Hepatocyte (in vitro differentiated cells): ENCODE results near the gene RPL7A. TPM values are rescaled to one million over a fixed set of nuclear protein-coding genes. Genes with fewer than 3 reads are reported as not detected.
"Not testable (repeated sequence)": the region's sequence is repeated elsewhere in the genome, so short reads cannot be mapped to it uniquely, and the experiment has no call there.

Source experiments
- DNase-seq: peaks from one replicate; pipeline ENCODE4 v3.0.0-alpha.2; 2016; ENCODE audit warnings: low spot score
- H2AFZ ChIP-seq: fragments of 200-600 bp; sonication (generic); 2 replicates; pipeline ENCODE4 v1.6.0; 2016; ENCODE audit warnings: antibody characterized with exemption, mild to moderate bottlenecking
- H3K27ac ChIP-seq: fragments of 200-600 bp; sonication (generic); 2 replicates; pipeline ENCODE4 v1.5.1; 2016; ENCODE audit warnings: mild to moderate bottlenecking
- H3K27me3 ChIP-seq: fragments of 200-600 bp; sonication (generic); 2 replicates; pipeline ENCODE4 v1.6.1; 2016
- H3K36me3 ChIP-seq: fragments of 200-600 bp; sonication (generic); replicated peaks from 2 replicates; pipeline ENCODE4 v1.5.1; 2016; ENCODE audit warnings: low read depth; ENCODE audit not compliant: insufficient read depth
- H3K4me1 ChIP-seq: fragments of 200-600 bp; sonication (generic); 2 replicates; pipeline ENCODE4 v1.5.1; 2016; ENCODE audit warnings: mild to moderate bottlenecking, moderate library complexity; ENCODE audit not compliant: insufficient read depth
- H3K4me2 ChIP-seq: fragments of 200-600 bp; sonication (generic); 2 replicates; pipeline ENCODE4 v1.6.0; 2016
- H3K4me3 ChIP-seq: fragments of 200-600 bp; sonication (generic); 2 replicates; pipeline ENCODE4 v1.5.1; 2016; ENCODE audit warnings: mild to moderate bottlenecking
- H3K79me2 ChIP-seq: fragments of 200-600 bp; sonication (generic); 2 replicates; pipeline ENCODE4 v1.6.0; 2017; ENCODE audit warnings: mild to moderate bottlenecking
- H3K9me2 ChIP-seq: fragments of 200-600 bp; sonication (generic); replicated peaks from 2 replicates; pipeline ENCODE4 v1.6.0; 2017; ENCODE audit warnings: mild to moderate bottlenecking; ENCODE audit not compliant: insufficient read depth
- H3K9me3 ChIP-seq: fragments of 200-600 bp; sonication (generic); 2 replicates; pipeline ENCODE4 v1.5.1; 2016; ENCODE audit warnings: low read depth, mild to moderate bottlenecking
- H4K20me1 ChIP-seq: fragments of 200-600 bp; sonication (generic); 2 replicates; pipeline ENCODE4 v1.6.0; 2016; ENCODE audit warnings: mild to moderate bottlenecking; ENCODE audit not compliant: insufficient read depth, poor library complexity, severe bottlenecking
- EZH2 ChIP-seq: fragments of 200-600 bp; sonication (generic); IDR thresholded peaks from 2 replicates; pipeline ENCODE4 v1.6.1; 2016; ENCODE audit warnings: antibody characterized with exemption, mild to moderate bottlenecking, borderline replicate concordance
- EZH2phosphoT487 ChIP-seq: fragments of 200-600 bp; sonication (generic); IDR thresholded peaks from one replicate; pipeline ENCODE4 v1.6.1; 2018; ENCODE audit warnings: antibody characterized with exemption, mild to moderate bottlenecking, low read depth, moderate library complexity; ENCODE audit not compliant: unreplicated experiment, severe bottlenecking
- WGBS: methylation state at CpG from one replicate; pipeline ENCODE4 v1.1.6; 2016; ENCODE audit warnings: low lambda C conversion rate; ENCODE audit errors: missing lambda C conversion rate; 5-methylcytosine and 5-hydroxymethylcytosine counted together
- polyA plus RNA-seq: library from polyadenylated mRNA; unstranded; fragments of >200 nt; fragmentation: Nextera tagmentation; extraction: Ambion mirVana; gene quantifications from 2 replicates; pipeline ENCODE4 v1.2.1, GENCODE V29; 2016
- total RNA-seq: library from RNA; depleted of rRNA; stranded (reverse); fragments of >200 nt; gene quantifications from 2 replicates; pipeline ENCODE4 v1.2.3, GENCODE V29; 2014
- TF ChIP-seq, protein P1 (sequence below): fragments of 200-600 bp; sonication (generic); IDR thresholded peaks from 2 replicates; pipeline ENCODE4 v1.5.1; 2016; ENCODE audit warnings: antibody characterized with exemption, mild to moderate bottlenecking; ENCODE audit not compliant: poor library complexity

Gene RPL7A
- total and polyA plus RNA-seq, 2 experiments from 2014 or later: 377 to 2,226 TPM

DNA sequence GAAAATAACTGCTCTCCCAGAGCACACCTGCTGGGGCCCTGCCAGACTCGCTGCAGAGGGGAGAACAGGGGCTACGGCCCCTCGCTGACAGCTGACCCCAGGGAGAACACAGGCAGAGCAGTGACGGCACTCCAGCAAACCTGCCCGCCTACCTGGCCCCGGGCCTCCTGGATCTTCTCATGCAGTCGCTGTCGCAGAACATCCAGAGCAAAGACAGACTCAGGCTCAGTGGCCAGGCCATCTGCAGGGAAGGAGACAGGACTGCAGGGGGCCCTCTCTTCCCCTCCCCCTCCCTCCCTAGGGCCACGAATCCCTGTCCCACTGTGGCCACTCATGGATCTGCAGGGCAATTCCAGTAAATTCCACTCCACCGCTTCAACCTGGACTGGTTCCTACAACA lies 14.5 kb upstream of the RPL7A start:
- no peak overlapping the region for H3K4me2 ChIP-seq
- peak overlapping the region; percentile 77 for H3K27ac ChIP-seq
- H4K20me1 ChIP-seq: no peaks in the 10 kb centered on the region
- WGBS: 95% methylated on average over 10 of the region's 10 CpGs
- H3K27me3 ChIP-seq: no peaks in the 10 kb centered on the region
- DNase-seq: no peak
- no peak overlapping the region for H3K4me3 ChIP-seq
- no peaks in the 10 kb centered on the region for H3K9me3 ChIP-seq
- peaks cover 28% of the 10 kb centered on the region for H3K79me2 ChIP-seq
- H3K4me1 ChIP-seq: peaks cover 9% of the 10 kb centered on the region
- no peak for TF ChIP-seq EZH2phosphoT487
- TF ChIP-seq, protein P1, sequence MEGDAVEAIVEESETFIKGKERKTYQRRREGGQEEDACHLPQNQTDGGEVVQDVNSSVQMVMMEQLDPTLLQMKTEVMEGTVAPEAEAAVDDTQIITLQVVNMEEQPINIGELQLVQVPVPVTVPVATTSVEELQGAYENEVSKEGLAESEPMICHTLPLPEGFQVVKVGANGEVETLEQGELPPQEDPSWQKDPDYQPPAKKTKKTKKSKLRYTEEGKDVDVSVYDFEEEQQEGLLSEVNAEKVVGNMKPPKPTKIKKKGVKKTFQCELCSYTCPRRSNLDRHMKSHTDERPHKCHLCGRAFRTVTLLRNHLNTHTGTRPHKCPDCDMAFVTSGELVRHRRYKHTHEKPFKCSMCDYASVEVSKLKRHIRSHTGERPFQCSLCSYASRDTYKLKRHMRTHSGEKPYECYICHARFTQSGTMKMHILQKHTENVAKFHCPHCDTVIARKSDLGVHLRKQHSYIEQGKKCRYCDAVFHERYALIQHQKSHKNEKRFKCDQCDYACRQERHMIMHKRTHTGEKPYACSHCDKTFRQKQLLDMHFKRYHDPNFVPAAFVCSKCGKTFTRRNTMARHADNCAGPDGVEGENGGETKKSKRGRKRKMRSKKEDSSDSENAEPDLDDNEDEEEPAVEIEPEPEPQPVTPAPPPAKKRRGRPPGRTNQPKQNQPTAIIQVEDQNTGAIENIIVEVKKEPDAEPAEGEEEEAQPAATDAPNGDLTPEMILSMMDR: no peak
- no peak for TF ChIP-seq EZH2
- H3K36me3 ChIP-seq: no peaks in the 10 kb centered on the region
- H2AFZ ChIP-seq: no peak overlapping the region
- H3K9me2 ChIP-seq: no peaks in the 10 kb centered on the region

GRCh38 chr9:133334161-133334560 lies 13.9 kb upstream of the RPL7A start:
- H3K4me3 ChIP-seq: no peak overlapping the region
- H3K9me2 ChIP-seq: no peaks in the 10 kb centered on the region
- no peaks in the 10 kb centered on the region for H3K9me3 ChIP-seq
- no peak overlapping the region for H2AFZ ChIP-seq
- TF ChIP-seq, protein P1: no peak
- no peak for TF ChIP-seq EZH2
- H3K27ac ChIP-seq: peak overlapping the region; percentile 84
- no peaks in the 10 kb centered on the region for H3K36me3 ChIP-seq
- H3K4me1 ChIP-seq: peaks cover 9% of the 10 kb centered on the region
- WGBS: 96% methylated on average over 6 of the region's 6 CpGs
- no peaks in the 10 kb centered on the region for H3K27me3 ChIP-seq
- H3K4me2 ChIP-seq: peak overlapping the region; percentile 90
- H4K20me1 ChIP-seq: no peaks in the 10 kb centered on the region
- peak; percentile 76 for DNase-seq
- H3K79me2 ChIP-seq: peaks cover 28% of the 10 kb centered on the region

DNA sequence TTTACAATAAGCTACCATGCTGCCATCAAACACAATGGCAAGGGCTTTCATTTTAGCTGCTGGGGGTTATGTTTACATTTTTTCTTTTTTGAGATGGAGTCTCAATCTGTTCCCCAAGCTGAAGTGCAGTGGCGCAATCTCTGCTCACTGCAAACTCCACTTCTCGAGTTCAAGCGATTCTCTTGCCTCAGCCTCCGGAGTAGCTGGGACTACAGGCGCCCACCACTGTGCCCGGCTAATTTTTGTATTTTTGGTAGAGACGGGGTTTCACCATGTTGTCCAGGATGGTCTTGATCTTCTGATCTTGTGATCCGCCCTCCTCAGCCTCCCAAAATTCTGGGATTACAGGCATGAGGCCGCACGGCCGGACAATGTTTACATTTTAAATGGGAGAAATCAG lies 13.1 kb upstream of the RPL7A start:
- H3K36me3 ChIP-seq, DNase-seq, H3K9me2 ChIP-seq, H3K9me3 ChIP-seq, H2AFZ ChIP-seq, H4K20me1 ChIP-seq, H3K27me3 ChIP-seq, H3K4me1 ChIP-seq: not testable (repeated sequence)
- Histone ChIP-seq H3K4me3 (peak overlapping the region; percentile 94), H3K79me2 (peaks cover 28% of the 10 kb centered on the region), H3K4me2 (peak overlapping the region; percentile 90), H3K27ac (peak overlapping the region; percentile 84)
- WGBS: 75% methylated on average over 11 of the region's 11 CpGs

GRCh38 chr9:133335924-133336811 lies 11.8 kb upstream of the RPL7A start, which contains the start of gene SURF6:
TSS of gene SURF6 (minus strand) at chr9:133336188. CDS start at chr9:133336132, 56 bp downstream.
- peak within 1 kb of the TSS; percentile 94 for H3K4me3 ChIP-seq
- H3K9me2 ChIP-seq: no peaks in the 10 kb centered on the region
- H3K4me2 ChIP-seq: peak within 1 kb of the TSS; percentile 90
- H2AFZ ChIP-seq: peak within 1 kb of the TSS; percentile 70
- H3K4me1 ChIP-seq: peaks cover 9% of the 10 kb centered on the region
- H3K27ac ChIP-seq: peak within 1 kb of the TSS; percentile 84
- H4K20me1 ChIP-seq: no peaks in the 10 kb centered on the region
- no peaks in the 10 kb centered on the region for H3K27me3 ChIP-seq
- peaks cover 28% of the 10 kb centered on the region for H3K79me2 ChIP-seq
- 7% methylated on average over 69 of the region's 70 CpGs for WGBS
- DNase-seq: peak; percentile 95
- H3K36me3 ChIP-seq: no peaks in the 10 kb centered on the region
- TF ChIP-seq, protein P1: no peak
- no peak for TF ChIP-seq EZH2
- TF ChIP-seq EZH2phosphoT487: no peak
- H3K9me3 ChIP-seq: no peaks in the 10 kb centered on the region
